GM12878 (cell line): ENCODE measurements around the gene RTCA. TPM values are rescaled to one million over a fixed set of nuclear protein-coding genes. Genes with fewer than 3 reads are reported as not detected.
A peak's percentile ranks its signal among the peaks of the same experiment; 100 is the strongest.

Source experiments
- ATAC-seq: fragments of 200-7000 bp; cut with Tn5 transposase; 3 replicates; pipeline ENCODE4 v1.9.1; 2020; ENCODE audit warnings: mild to moderate bottlenecking, moderate library complexity
- BruUV-seq: library from RNA; stranded (reverse); fragments of 400-500 nt; replicated peaks from 2 replicates; lab custom pipeline; 2021; lab: Mats Ljungman, UMichigan
- CTCF ChIA-PET: fragments of 300-600 bp; sonication (Branson Sonifier 250); formaldehyde crosslinking; extraction: SDS; loops from one replicate; lab custom pipeline; 2021; ENCODE audit warnings: inconsistent platforms; lab: Yijun Ruan, JAX
- POLR2A ChIA-PET: fragments of 350-600 bp; formaldehyde crosslinking; extraction: SDS; loops from one replicate; lab custom pipeline; 2021; ENCODE audit warnings: inconsistent platforms; lab: Charles Lee
- RAD21 ChIA-PET: fragments of 300-600 bp; sonication (Branson Sonifier 250); formaldehyde crosslinking; loops from one replicate; lab custom pipeline; 2023; ENCODE audit warnings: antibody characterized with exemption; ENCODE audit not compliant: unreplicated experiment; lab: Charles Lee
- SMC1A ChIA-PET: fragments of 300-600 bp; sonication (Branson Sonifier 250); formaldehyde crosslinking; loops from one replicate; lab custom pipeline; 2023; ENCODE audit not compliant: unreplicated experiment, uncharacterized antibody; lab: Charles Lee
- DNase-seq: peaks from one replicate; pipeline ENCODE4 v3.0.0-alpha.2; 2011; ENCODE audit warnings: low read depth, low spot score
- FAIRE-seq: peaks from 3 replicates; lab custom pipeline; 2011; peaks lifted over from hg19 to GRCh38; lab: Jason Lieb, UNC
- H2AFZ ChIP-seq: 2 replicates; pipeline ENCODE4 v1.6.0; 2011; ENCODE audit warnings: low read depth, low read length, control low read depth; ENCODE audit not compliant: control insufficient read depth
- H3K27ac ChIP-seq: 2 replicates; pipeline ENCODE4 v1.5.1; 2011; ENCODE audit warnings: control low read depth; ENCODE audit not compliant: control insufficient read depth, insufficient read depth
- H3K27me3 ChIP-seq, 2 experiments: replicated peaks in 1 of 2; 2 replicates each; pipeline versions ENCODE4 v1.6.0 to v1.6.1; 2011; ENCODE audit warnings: low read length in 1 of 2; ENCODE audit not compliant: control insufficient read depth in 2 of 2, insufficient read depth in 2 of 2
- H3K36me3 ChIP-seq, 2 experiments: 2 replicates each; pipeline ENCODE4 v1.5.1; 2011; ENCODE audit warnings: low read length in 1 of 2; ENCODE audit not compliant: control insufficient read depth in 2 of 2, insufficient read depth in 2 of 2
- H3K4me1 ChIP-seq: 2 replicates; pipeline ENCODE4 v1.6.1; 2011; ENCODE audit warnings: mild to moderate bottlenecking, low read length, moderate library complexity, mixed read lengths; ENCODE audit not compliant: control insufficient read depth, insufficient read depth
- H3K4me2 ChIP-seq: 2 replicates; pipeline ENCODE4 v1.6.0; 2011; ENCODE audit warnings: control low read depth; ENCODE audit not compliant: control insufficient read depth, insufficient read depth
- H3K4me3 ChIP-seq: fragments of 200-600 bp; sonication (generic); 2 replicates; pipeline ENCODE4 v1.5.1; 2016
- H3K79me2 ChIP-seq: 2 replicates; pipeline ENCODE4 v1.6.0; 2011; ENCODE audit warnings: low read length; ENCODE audit not compliant: control insufficient read depth, insufficient read depth
- H3K9ac ChIP-seq: 2 replicates; pipeline ENCODE4 v1.8.0; 2011; ENCODE audit warnings: low read length, control low read depth, mixed read lengths; ENCODE audit not compliant: control insufficient read depth, insufficient read depth
- H3K9me3 ChIP-seq: replicated peaks from 3 replicates; pipeline ENCODE4 v1.5.1; 2011; ENCODE audit warnings: mild to moderate bottlenecking, low read length; ENCODE audit not compliant: control insufficient read depth, insufficient read depth
- H4K20me1 ChIP-seq: 2 replicates; pipeline ENCODE4 v1.6.0; 2011; ENCODE audit not compliant: control insufficient read depth, insufficient read depth
- CEBPB ChIP-seq, 2 experiments: fragments of 150-350 bp in 1 of 2; IDR thresholded peaks; 2 replicates each; pipeline ENCODE4 v1.6.1; 2012 to 2014; ENCODE audit warnings: low read depth in 2 of 2, low read length in 2 of 2, borderline replicate concordance in 1 of 2, inconsistent platforms in 1 of 2
- FOXK2 ChIP-seq: fragments of 450-650 bp; IDR thresholded peaks from 2 replicates; pipeline ENCODE4 v1.6.1; 2017; ENCODE audit warnings: mild to moderate bottlenecking, moderate library complexity
- NBN ChIP-seq: fragments of 450-650 bp; IDR thresholded peaks from 2 replicates; pipeline ENCODE4 v1.6.1; 2016
- POLR2AphosphoS2 ChIP-seq: IDR thresholded peaks from 2 replicates; pipeline ENCODE4 v1.6.1; 2011; ENCODE audit warnings: low read depth, mild to moderate bottlenecking, low read length, improper control_type of control experiment, moderate library complexity
- POLR2AphosphoS5 ChIP-seq: IDR thresholded peaks from 2 replicates; pipeline ENCODE4 v1.6.1; 2011; ENCODE audit warnings: mild to moderate bottlenecking, low read length, inconsistent platforms
- ZNF207 ChIP-seq: fragments of 450-650 bp; IDR thresholded peaks from 2 replicates; pipeline ENCODE4 v1.6.1; 2014; ENCODE audit warnings: antibody characterized with exemption, mild to moderate bottlenecking, borderline replicate concordance
- WGBS: methylation state at CpG from one replicate; pipeline ENCODE4 v1.1.6; 2016; ENCODE audit warnings: low lambda C conversion rate; ENCODE audit not compliant: insufficient replicate concordance, insufficient coverage; ENCODE audit errors: missing lambda C conversion rate; 5-methylcytosine and 5-hydroxymethylcytosine counted together
- in situ Hi-C: fragments of 300-500 bp; cut with MboI; formaldehyde crosslinking; loops from 9 replicates; pipeline ENCODE4 v1.14.3; 2018; ENCODE audit warnings: mixed read lengths
- intact Hi-C: fragments of 100-400 bp; cut with micrococcal nuclease; formaldehyde crosslinking; loops from one replicate; pipeline ENCODE4 v1.14.2; 2022; ENCODE audit not compliant: unreplicated experiment
- polyA plus RNA-seq, 11 experiments: library from polyadenylated mRNA; depleted of rRNA in 4 of 11; unstranded in 6 of 11; stranded (reverse) in 5 of 11; fragments of >200 nt; fragmentation: Nextera tagmentation in 4 of 11; fragmentation: Illumina TruSeq in 1 of 11; extraction: Ambion mirVana in 4 of 11; extraction: Trizol in 1 of 11; gene quantifications; 1 replicate in 1 of 11; 2 replicates in 10 of 11; pipeline versions ENCODE4 v1.2.1 to v1.2.3, GENCODE V29; 2011 to 2016; ENCODE audit warnings: inconsistent platforms in 2 of 11, missing spikeins in 2 of 11, low read depth in 1 of 11
- total RNA-seq, 4 experiments: library from RNA; depleted of rRNA in 3 of 4; stranded (reverse); fragments of >200 nt in 3 of 4; fragmentation: Illumina TruSeq in 1 of 4; extraction: Trizol in 1 of 4; gene quantifications; 2 replicates each; pipeline versions ENCODE4 v1.2.1 to v1.2.3, GENCODE V29; 2013 to 2021
- TF ChIP-seq, protein P1 (sequence below): fragments of 150-350 bp; IDR thresholded peaks from 2 replicates; pipeline ENCODE4 v1.6.1; 2016; ENCODE audit warnings: low read depth, low read length

RTCA gene
- total and polyA plus RNA-seq, 10 of the 15 experiments (the other 5 are each of a cell fraction or from before 2014, with no cell fraction given) = 10.3 to 63.5 (median 37.3) TPM

DNA sequence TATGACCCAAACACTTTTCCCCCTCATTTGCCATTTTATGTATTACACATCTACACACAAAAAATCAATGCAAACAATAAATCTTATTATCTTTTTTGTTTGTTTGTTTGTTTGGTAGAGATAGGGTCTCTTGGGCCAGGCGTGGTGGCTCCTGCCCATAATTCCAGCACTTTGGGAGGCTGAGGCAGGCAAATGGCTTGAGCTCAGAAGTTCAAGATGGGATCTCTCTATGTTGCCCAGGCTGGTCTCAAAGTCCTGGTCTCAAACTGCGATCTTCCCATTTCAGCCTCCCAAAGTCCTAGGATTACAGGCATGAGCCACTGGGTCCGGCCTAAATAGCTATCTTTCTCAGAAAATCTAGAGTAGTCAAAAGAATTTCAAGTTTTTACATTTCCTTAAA, 15.2 kb upstream of the RTCA start:
- no peak overlapping the region for H3K4me2 ChIP-seq
- ChIA-PET POLR2A (interaction anchor here (1.0 to 3.5 kb wide), 2 partner anchors 15 to 201 kb away, joined by 3 to 24 read pairs; partner anchors contain the start of gene RTCA), CTCF (interaction anchor here (0.6 to 1.9 kb wide), 5 partner anchors 15 to 140 kb away, joined by 3 to 14 read pairs (median 3); partner anchors contain the start of gene RTCA), SMC1A (interaction anchor here (0.6 to 4.3 kb wide), 3 partner anchors 15 to 102 kb away, joined by 3 to 32 read pairs (median 3); partner anchors contain the start of genes CDC14A and RTCA), RAD21 (interaction anchor here (1.5 kb wide), 1 partner anchor 15 kb away, joined by 7 read pairs; the partner anchor contains the start of gene RTCA)
- peak overlapping the region; percentile 99; the same call in 1 of the 2 replicates for H2AFZ ChIP-seq
- no peaks in the 10 kb centered on the region for H4K20me1 ChIP-seq
- BruUV-seq = no TSS peak
- H3K27ac ChIP-seq = no peak overlapping the region
- H3K36me3 ChIP-seq = no peaks in the 10 kb centered on the region
- no peak overlapping the region for H3K9ac ChIP-seq
- H3K9me3 ChIP-seq = no peaks in the 10 kb centered on the region
- no peak overlapping the region for H3K4me3 ChIP-seq
- peaks cover 16% of the 10 kb centered on the region for H3K79me2 ChIP-seq
- intact Hi-C loops (no loop called here), in situ Hi-C loops (no loop called here)
- H3K27me3 ChIP-seq = no peaks in the 10 kb centered on the region
- FAIRE-seq = no peak
- 61% methylated on average over 3 of the region's 3 CpGs for WGBS
- H3K4me1 ChIP-seq = peaks cover 3% of the 10 kb centered on the region; the same call in 1 of the 2 replicates
- TF ChIP-seq NBN = no peak
- TF ChIP-seq CEBPB (IDR thresholded peaks at IDR 0.05; ENCODE audit: borderline replicate concordance in 1 of 2, low read depth in 2 of 2, low read length in 2 of 2) = no peak
- TF ChIP-seq FOXK2 = no peak
- no peak for TF ChIP-seq POLR2AphosphoS2
- no peak for TF ChIP-seq POLR2AphosphoS5
- TF ChIP-seq, protein P1, sequence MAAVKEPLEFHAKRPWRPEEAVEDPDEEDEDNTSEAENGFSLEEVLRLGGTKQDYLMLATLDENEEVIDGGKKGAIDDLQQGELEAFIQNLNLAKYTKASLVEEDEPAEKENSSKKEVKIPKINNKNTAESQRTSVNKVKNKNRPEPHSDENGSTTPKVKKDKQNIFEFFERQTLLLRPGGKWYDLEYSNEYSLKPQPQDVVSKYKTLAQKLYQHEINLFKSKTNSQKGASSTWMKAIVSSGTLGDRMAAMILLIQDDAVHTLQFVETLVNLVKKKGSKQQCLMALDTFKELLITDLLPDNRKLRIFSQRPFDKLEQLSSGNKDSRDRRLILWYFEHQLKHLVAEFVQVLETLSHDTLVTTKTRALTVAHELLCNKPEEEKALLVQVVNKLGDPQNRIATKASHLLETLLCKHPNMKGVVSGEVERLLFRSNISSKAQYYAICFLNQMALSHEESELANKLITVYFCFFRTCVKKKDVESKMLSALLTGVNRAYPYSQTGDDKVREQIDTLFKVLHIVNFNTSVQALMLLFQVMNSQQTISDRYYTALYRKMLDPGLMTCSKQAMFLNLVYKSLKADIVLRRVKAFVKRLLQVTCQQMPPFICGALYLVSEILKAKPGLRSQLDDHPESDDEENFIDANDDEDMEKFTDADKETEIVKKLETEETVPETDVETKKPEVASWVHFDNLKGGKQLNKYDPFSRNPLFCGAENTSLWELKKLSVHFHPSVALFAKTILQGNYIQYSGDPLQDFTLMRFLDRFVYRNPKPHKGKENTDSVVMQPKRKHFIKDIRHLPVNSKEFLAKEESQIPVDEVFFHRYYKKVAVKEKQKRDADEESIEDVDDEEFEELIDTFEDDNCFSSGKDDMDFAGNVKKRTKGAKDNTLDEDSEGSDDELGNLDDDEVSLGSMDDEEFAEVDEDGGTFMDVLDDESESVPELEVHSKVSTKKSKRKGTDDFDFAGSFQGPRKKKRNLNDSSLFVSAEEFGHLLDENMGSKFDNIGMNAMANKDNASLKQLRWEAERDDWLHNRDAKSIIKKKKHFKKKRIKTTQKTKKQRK = no peak
- TF ChIP-seq ZNF207 = no peak
- DNase-seq = no peak
- no peak for ATAC-seq
